Testis (tissue), 3 donors: Measurements from ENCODE around the gene C9orf50. TPM values are rescaled to one million over a fixed set of nuclear protein-coding genes. Genes with fewer than 3 reads are reported as not detected.

ENCODE experiments used
- DNase-seq: peaks from one replicate; pipeline ENCODE4 v3.0.0-alpha.2; 2019
- H3K27ac ChIP-seq, 2 donors: fragments of 200-600 bp; sonication (generic); one replicate each; pipeline ENCODE4 v1.5.1; 2019
- H3K27me3 ChIP-seq: fragments of 200-600 bp; sonication (generic); one replicate; pipeline ENCODE4 v1.5.1; 2019
- H3K36me3 ChIP-seq: fragments of 200-600 bp; sonication (generic); one replicate; pipeline ENCODE4 v1.5.1; 2017; ENCODE audit warnings: low read depth; ENCODE audit errors: missing control alignments
- H3K4me1 ChIP-seq: fragments of 200-600 bp; sonication (generic); one replicate; pipeline ENCODE4 v1.5.1; 2019
- H3K4me3 ChIP-seq, 2 donors: fragments of 200-600 bp; sonication (generic); one replicate each; pipeline ENCODE4 v1.5.1; 2017 to 2019
- H3K9me3 ChIP-seq: fragments of 200-600 bp; sonication (generic); one replicate; pipeline ENCODE4 v1.5.1; 2017
- POLR2A ChIP-seq: fragments of 450-650 bp; IDR thresholded peaks from one replicate; pipeline ENCODE4 v1.6.1; 2017; ENCODE audit warnings: antibody characterized with exemption, mild to moderate bottlenecking, moderate library complexity
- WGBS, 2 donors: methylation state at CpG; one replicate each; pipeline ENCODE4 v1.1.5; 2018; 5-methylcytosine and 5-hydroxymethylcytosine counted together
- intact Hi-C: fragments of 100-400 bp; cut with DNase I; formaldehyde crosslinking; loops from one replicate; pipeline ENCODE4 v1.15.1; 2023; ENCODE audit warnings: low total_unique reads
- polyA plus RNA-seq: library from polyadenylated mRNA; stranded (reverse); fragments of 350-450 nt; fragmentation: Illumina TruSeq; extraction: RNeasy Lipid Tissue Mini Kit (QIAGEN cat#74804); gene quantifications from one replicate; pipeline ENCODE4 v1.2.3, GENCODE V29; 2014; ENCODE audit warnings: low read depth, low replicate concordance; ENCODE audit not compliant: insufficient read depth
- total RNA-seq, 2 donors: library from RNA; depleted of rRNA; stranded (reverse); fragments of >200 nt; gene quantifications; one replicate each; pipeline ENCODE4 v1.2.3, GENCODE V29; 2016
- TF ChIP-seq, protein P1 (sequence below), 3 experiments: fragments of 450-650 bp in 2 of 3; fragments of 200-600 bp in 1 of 3; sonication (generic) in 1 of 3; IDR thresholded peaks; one replicate each; pipeline ENCODE4 v1.5.1; 2016 to 2019; ENCODE audit warnings: antibody characterized with exemption in 3 of 3, mild to moderate bottlenecking in 2 of 3, moderate library complexity in 1 of 3

C9orf50 gene
- total and polyA plus RNA-seq, 3 donors from 2014 or later, result 3.7 to 14.6 (median 9.4) TPM

DNA sequence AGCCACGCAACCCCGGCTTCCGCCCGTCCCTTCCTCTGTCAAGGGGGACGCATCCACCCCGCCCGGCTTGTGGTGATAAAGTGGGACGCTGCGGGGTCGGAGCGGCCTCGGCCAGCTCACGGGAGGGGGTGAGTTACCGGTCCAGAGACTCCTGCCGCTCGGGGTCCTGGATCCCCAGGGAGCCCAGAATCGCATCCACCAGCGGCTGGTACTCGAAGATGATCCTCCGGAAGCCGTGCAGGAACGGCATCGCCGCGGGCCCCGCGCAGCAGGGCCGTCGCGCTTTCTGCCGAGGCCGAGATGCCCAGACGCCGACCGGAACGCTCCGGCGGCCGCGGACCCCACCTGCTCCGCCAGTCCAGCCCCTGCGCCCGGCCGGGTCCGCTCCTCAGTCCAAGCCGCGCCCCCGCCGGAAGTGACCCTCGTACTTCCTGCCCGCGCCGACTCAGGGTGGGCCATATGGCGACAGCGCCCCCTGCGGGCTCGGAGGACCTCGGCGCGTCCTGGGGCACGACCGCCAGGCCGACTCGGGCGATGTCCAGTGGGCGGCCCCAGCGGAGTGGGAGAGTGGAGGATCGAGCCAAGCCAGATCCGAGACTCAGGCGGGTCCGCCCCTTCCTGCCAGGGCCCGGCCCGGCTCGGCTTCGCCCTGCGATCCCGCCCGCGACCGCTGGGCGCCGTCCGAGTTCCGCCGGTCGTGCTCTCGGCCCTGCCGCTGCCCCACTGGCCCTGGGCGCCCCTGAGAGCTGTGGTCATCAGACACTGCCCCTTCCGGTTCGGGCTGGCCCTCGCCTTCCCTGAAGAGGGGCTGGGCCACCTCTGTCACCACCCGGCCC, 21.1 kb upstream of the C9orf50 start, which contains the start of gene ASB6:
Gene ASB6 (minus strand): TSS at position 402 of the 836 bp plus-strand sequence. CDS start 152 bp downstream, at position 250.
- intact Hi-C loops, result no loop called here
- no peak for TF ChIP-seq POLR2A
- TF ChIP-seq, protein P1, sequence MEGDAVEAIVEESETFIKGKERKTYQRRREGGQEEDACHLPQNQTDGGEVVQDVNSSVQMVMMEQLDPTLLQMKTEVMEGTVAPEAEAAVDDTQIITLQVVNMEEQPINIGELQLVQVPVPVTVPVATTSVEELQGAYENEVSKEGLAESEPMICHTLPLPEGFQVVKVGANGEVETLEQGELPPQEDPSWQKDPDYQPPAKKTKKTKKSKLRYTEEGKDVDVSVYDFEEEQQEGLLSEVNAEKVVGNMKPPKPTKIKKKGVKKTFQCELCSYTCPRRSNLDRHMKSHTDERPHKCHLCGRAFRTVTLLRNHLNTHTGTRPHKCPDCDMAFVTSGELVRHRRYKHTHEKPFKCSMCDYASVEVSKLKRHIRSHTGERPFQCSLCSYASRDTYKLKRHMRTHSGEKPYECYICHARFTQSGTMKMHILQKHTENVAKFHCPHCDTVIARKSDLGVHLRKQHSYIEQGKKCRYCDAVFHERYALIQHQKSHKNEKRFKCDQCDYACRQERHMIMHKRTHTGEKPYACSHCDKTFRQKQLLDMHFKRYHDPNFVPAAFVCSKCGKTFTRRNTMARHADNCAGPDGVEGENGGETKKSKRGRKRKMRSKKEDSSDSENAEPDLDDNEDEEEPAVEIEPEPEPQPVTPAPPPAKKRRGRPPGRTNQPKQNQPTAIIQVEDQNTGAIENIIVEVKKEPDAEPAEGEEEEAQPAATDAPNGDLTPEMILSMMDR (IDR thresholded peaks at IDR 0.05), result peak; percentile 100
- peak within 1 kb of the TSS; percentile 69 to 81 for H3K27ac ChIP-seq
- 0% methylated on average over 11 to 54 of the region's 93 CpGs for WGBS, 2 donors
- peaks cover 3% of the 10 kb centered on the region for H3K36me3 ChIP-seq
- peaks cover 17% of the 10 kb centered on the region for H3K4me1 ChIP-seq
- peak within 1 kb of the TSS; percentile 79 to 90 for H3K4me3 ChIP-seq
- DNase-seq, result peak; percentile 97
- no peaks in the 10 kb centered on the region for H3K27me3 ChIP-seq
- no peaks in the 10 kb centered on the region for H3K9me3 ChIP-seq

DNA sequence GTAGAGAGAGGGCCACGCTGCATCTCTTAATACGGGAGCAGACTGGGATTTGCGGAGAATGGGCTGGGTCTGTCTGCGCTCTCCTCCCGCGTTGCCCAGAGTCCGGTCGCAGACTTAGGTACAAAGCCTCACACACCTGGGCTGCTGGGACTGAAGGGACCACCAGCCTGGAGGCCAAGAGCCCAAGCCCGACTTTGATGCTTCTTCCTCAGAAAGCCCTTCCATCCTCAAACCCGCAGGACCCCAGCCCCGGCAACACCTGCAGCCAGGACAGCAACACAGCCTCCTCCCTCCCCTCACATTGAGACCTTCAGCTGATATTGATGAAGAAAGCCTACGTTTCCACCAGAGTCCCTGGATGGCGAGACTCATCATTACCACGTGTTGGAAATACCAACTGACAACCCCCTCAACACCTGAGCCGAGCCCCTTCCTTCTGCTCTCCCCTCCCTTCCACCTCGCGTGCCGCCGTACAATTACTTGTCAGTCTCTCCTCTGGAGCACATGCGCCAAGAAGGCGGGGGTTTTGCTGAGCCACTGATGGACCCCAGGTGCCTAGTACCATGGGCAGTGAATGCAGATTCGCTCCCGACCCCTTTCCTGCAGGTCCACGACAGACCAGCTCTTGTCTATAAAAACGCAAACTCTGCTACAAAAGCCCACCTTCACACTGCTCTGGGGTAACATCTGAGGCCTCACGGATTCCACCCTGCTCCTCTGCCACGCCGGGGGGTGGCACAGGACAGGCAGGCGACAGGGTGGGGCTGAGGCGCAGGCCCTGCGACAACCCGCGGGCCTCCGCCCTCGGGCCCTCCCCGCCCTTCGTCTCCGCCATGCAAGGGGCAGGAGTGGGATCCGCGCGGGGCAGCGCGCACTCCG, 20.2 kb upstream of the C9orf50 start:
- Histone ChIP-seq H3K9me3 (no peaks in the 10 kb centered on the region), H3K27me3 (no peaks in the 10 kb centered on the region), H3K27ac (peak overlapping the region; percentile 69 to 81), H3K4me1 (peaks cover 17% of the 10 kb centered on the region), H3K36me3 (peaks cover 3% of the 10 kb centered on the region), H3K4me3 (peak overlapping the region; percentile 79 to 90)
- whole genome bisulfite sequencing, 2 donors, result 21 to 23% methylated on average over 15 to 25 of the region's 44 CpGs
- TF ChIP-seq POLR2A, result no peak
- TF ChIP-seq, protein P1 (IDR thresholded peaks at IDR 0.05), result no peak
- intact Hi-C loops, result no loop called here
- no peak for DNase-seq

DNA sequence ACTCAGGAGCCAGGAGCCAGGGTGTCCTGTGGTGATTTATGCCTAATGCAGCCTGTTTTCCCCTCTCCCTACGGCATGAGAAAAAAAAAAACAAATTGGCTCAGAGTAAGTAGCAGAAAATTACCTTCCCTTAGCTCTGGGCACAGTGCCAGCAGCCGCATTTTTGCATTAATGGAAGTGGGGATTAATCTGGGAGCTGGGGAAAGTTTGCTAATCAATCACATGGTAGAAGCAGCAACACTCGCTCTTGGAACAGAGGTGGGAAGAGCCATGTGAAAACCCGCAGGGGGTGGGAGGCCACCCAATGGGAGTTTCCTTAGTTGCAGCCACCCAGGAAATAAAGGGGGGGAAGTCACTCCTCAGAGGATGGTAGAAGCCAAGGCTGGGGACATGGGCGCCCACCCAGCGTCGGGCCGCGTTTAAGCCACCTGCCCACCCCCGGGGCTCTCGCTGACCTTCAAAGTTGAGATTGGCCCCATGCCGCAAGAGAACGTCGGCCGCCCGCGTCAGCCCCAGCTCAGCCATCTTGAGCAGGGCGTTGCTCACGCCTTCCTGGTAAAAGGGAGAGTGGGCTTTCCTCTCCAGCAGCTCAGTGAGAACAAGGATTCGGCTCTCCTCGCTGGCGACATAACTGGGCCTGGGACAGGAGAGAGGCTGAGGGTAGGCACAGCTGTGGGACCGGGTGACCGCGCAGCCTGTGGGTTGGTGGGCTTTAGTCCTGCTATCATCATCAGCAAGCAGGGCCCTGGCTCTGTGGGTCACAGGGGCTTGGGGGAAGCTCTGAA, 19.4 kb upstream of the C9orf50 start:
- peak overlapping the region in 1 of 2 donors; percentile 28 for H3K27ac ChIP-seq
- TF ChIP-seq POLR2A, result no peak
- TF ChIP-seq, protein P1 (IDR thresholded peaks at IDR 0.05), result no peak
- peak; percentile 77 for DNase-seq
- peaks cover 17% of the 10 kb centered on the region for H3K4me1 ChIP-seq
- intact Hi-C loops, result no loop called here
- WGBS, 2 donors, result 28 to 42% methylated on average over 10 to 25 of the region's 25 CpGs
- no peaks in the 10 kb centered on the region for H3K9me3 ChIP-seq
- H3K36me3 ChIP-seq, result peaks cover 3% of the 10 kb centered on the region
- no peaks in the 10 kb centered on the region for H3K27me3 ChIP-seq
- H3K4me3 ChIP-seq, result peak overlapping the region in 1 of 2 donors; percentile 90

DNA sequence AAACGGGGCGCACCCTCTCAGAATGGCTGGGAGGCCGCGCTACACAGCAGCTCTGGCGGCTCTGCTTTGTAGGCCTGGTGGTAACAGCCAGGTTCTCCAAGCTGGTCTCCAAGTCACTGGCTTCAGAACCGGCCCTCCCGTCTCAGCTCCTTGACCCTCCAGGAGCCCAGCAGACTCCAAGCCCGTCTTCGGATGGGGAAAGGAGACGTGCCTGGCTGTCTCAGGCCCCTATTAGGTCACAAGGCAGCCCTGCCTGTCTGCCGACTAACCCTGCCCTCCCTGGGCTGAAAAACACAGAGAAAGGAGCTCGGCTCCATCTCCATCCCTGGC, 18.8 kb upstream of the C9orf50 start:
- peak overlapping the region in 1 of 2 donors; percentile 28 for H3K27ac ChIP-seq
- H3K4me3 ChIP-seq, result no peak overlapping the region
- H3K27me3 ChIP-seq, result no peaks in the 10 kb centered on the region
- H3K4me1 ChIP-seq, result peaks cover 17% of the 10 kb centered on the region
- no peak for TF ChIP-seq POLR2A
- TF ChIP-seq, protein P1 (IDR thresholded peaks at IDR 0.05), result no peak
- 46 to 72% methylated on average over 2 to 12 of the region's 12 CpGs for WGBS, 2 donors
- no peak for DNase-seq
- H3K36me3 ChIP-seq, result peaks cover 3% of the 10 kb centered on the region
- intact Hi-C loops, result no loop called here
- no peaks in the 10 kb centered on the region for H3K9me3 ChIP-seq
